Sigmoid colon (tissue), 7 donors: ENCODE data around the gene IRF2BP2. TPM values are rescaled to one million over a fixed set of nuclear protein-coding genes. Genes with fewer than 3 reads are reported as not detected.

ENCODE experiments used
- DNase-seq: peaks from one replicate; pipeline ENCODE4 v3.0.0-alpha.2; 2019
- H3K27ac ChIP-seq, 4 donors: fragments of 200-600 bp; sonication (generic); one replicate each; pipeline ENCODE4 v1.5.1; 2016 to 2019; ENCODE audit warnings: mild to moderate bottlenecking in 1 of 4
- H3K27me3 ChIP-seq, 3 donors: fragments of 200-600 bp; sonication (generic); one replicate each; pipeline ENCODE4 v1.5.1; 2019; ENCODE audit warnings: mild to moderate bottlenecking in 1 of 3
- H3K36me3 ChIP-seq, 4 donors: fragments of 200-600 bp; sonication (generic); one replicate each; pipeline ENCODE4 v1.5.1; 2016 to 2019
- H3K4me1 ChIP-seq, 4 donors: fragments of 200-600 bp; sonication (generic); one replicate each; pipeline ENCODE4 v1.5.1; 2017 to 2019
- H3K4me3 ChIP-seq, 4 donors: fragments of 200-600 bp; sonication (generic); one replicate each; pipeline ENCODE4 v1.5.1; 2017 to 2019; ENCODE audit warnings: mild to moderate bottlenecking in 2 of 4, moderate library complexity in 1 of 4
- H3K9me3 ChIP-seq, 4 donors: fragments of 200-600 bp in 3 of 4; sonication (generic) in 3 of 4; one replicate each; pipeline versions ENCODE4 v1.5.1 to v1.6.1; 2013 to 2019
- CTCF ChIP-seq, 4 experiments: fragments of 450-650 bp in 3 of 4; fragments of 200-600 bp in 1 of 4; IDR thresholded peaks; one replicate each; pipeline ENCODE4 v1.5.1; 2016 to 2019; ENCODE audit warnings: antibody characterized with exemption in 4 of 4, mild to moderate bottlenecking in 3 of 4, moderate library complexity in 2 of 4
- EP300 ChIP-seq, 4 donors: sonication (generic); formaldehyde crosslinking; IDR thresholded peaks; one replicate each; pipeline ENCODE4 v1.6.1; 2017; ENCODE audit warnings: antibody characterized with exemption in 4 of 4
- POLR2A ChIP-seq, 2 donors: fragments of 450-650 bp; IDR thresholded peaks; one replicate each; pipeline ENCODE4 v1.6.1; 2016; ENCODE audit warnings: antibody characterized with exemption in 2 of 2, mild to moderate bottlenecking in 2 of 2, moderate library complexity in 2 of 2
- POLR2AphosphoS5 ChIP-seq, 4 donors: sonication (generic); formaldehyde crosslinking; IDR thresholded peaks; one replicate each; pipeline ENCODE4 v1.6.1; 2017; ENCODE audit warnings: antibody characterized with exemption in 4 of 4
- WGBS, 2 donors: extraction: QIAGEN DNeasy Blood & Tissue Kit; methylation state at CpG; one replicate each; pipeline ENCODE4 v1.1.7; 2013; 5-methylcytosine and 5-hydroxymethylcytosine counted together
- intact Hi-C: fragments of 100-400 bp; cut with DNase I; formaldehyde crosslinking; loops from one replicate; pipeline ENCODE4 v1.15.1; 2023
- polyA plus RNA-seq, 3 donors: library from polyadenylated mRNA; stranded (reverse); fragments of 200-250 nt; gene quantifications; one replicate each; pipeline ENCODE4 v1.2.3, GENCODE V29; 2013
- total RNA-seq, 4 donors: library from RNA; depleted of rRNA; stranded (reverse); fragments of >200 nt; gene quantifications; one replicate each; pipeline ENCODE4 v1.1.0, GENCODE V29; 2016
- donor health status: healthy with polysubstance abuse.
- donor health status: Bipolar disorder and iron deficiency.
- donor health status: healthy.

Gene IRF2BP2
- total and polyA plus RNA-seq, 7 donors, result 39.1 to 86.9 (median 59.6) TPM

- Histone ChIP-seq H3K36me3 (peaks cover 8 to 23% (median 13%) of the 10 kb centered on the region in 4 donors), H3K27ac (peak overlapping the region; percentile 97 to 100 (median 100)), H3K4me3 (peak overlapping the region; percentile 79 to 98 (median 85)), H3K4me1 (peaks cover 0 to 49% (median 39%) of the 10 kb centered on the region in 4 donors), H3K9me3 (no peaks in the 10 kb centered on the region), H3K27me3 (no peaks in the 10 kb centered on the region)
- no peak for TF ChIP-seq EP300 (IDR thresholded peaks at IDR 0.05)
- no peak for TF ChIP-seq POLR2AphosphoS5 (IDR thresholded peaks at IDR 0.05)
- TF ChIP-seq POLR2A (IDR thresholded peaks at IDR 0.05), result no peak
- no peak for TF ChIP-seq CTCF (IDR thresholded peaks at IDR 0.05)
- DNase-seq, result no peak
- 2 to 3% methylated on average over 3 of the region's 3 CpGs for WGBS, 2 donors
- intact Hi-C loops, result loop anchor here (5.0 kb wide), 1 partner anchor 73 kb away; no protein-coding TSS in a partner anchor
Measured at GRCh38 chr1:234605399-234605982, 4.5 kb downstream of the IRF2BP2 start.

GRCh38 chr1:234604495-234605398 lies 5.2 kb downstream of the IRF2BP2 start:
- intact Hi-C loops, result loop anchor here (5.0 kb wide), 1 partner anchor 72 kb away; no protein-coding TSS in a partner anchor
- peaks cover 0 to 52% (median 41%) of the 10 kb centered on the region in 4 donors for H3K4me1 ChIP-seq
- H3K36me3 ChIP-seq, result peaks cover 8 to 23% (median 13%) of the 10 kb centered on the region in 4 donors
- no peaks in the 10 kb centered on the region for H3K27me3 ChIP-seq
- H3K27ac ChIP-seq, result peak overlapping the region; percentile 97 to 100 (median 100)
- 0 to 2% methylated on average over 6 of the region's 6 CpGs for WGBS, 2 donors
- peak overlapping the region; percentile 79 to 98 (median 85) for H3K4me3 ChIP-seq
- no peak for DNase-seq
- no peaks in the 10 kb centered on the region for H3K9me3 ChIP-seq
- peak in 3 of 4 donors; percentile 22 to 41 (median 26) for TF ChIP-seq POLR2AphosphoS5 (IDR thresholded peaks at IDR 0.05)
- no peak for TF ChIP-seq EP300 (IDR thresholded peaks at IDR 0.05)
- TF ChIP-seq POLR2A (IDR thresholded peaks at IDR 0.05), result peak in 1 of 2 donors; percentile 12
- TF ChIP-seq CTCF (IDR thresholded peaks at IDR 0.05), result no peak

- Histone ChIP-seq H3K4me3 (peak overlapping the region in 3 of 4 donors; percentile 80 to 98 (median 90)), H3K4me1 (peaks cover 0 to 61% (median 50%) of the 10 kb centered on the region in 4 donors), H3K9me3 (no peaks in the 10 kb centered on the region), H3K27ac (peak overlapping the region; percentile 97 to 100 (median 100)), H3K27me3 (no peaks in the 10 kb centered on the region), H3K36me3 (peaks cover 8 to 23% (median 10%) of the 10 kb centered on the region in 4 donors)
- intact Hi-C loops, result no loop called here
- 3 to 8% methylated on average over 6 of the region's 6 CpGs for WGBS, 2 donors
- no peak for TF ChIP-seq POLR2A (IDR thresholded peaks at IDR 0.05)
- peak in 3 of 4 donors; percentile 21 to 44 (median 43) for TF ChIP-seq POLR2AphosphoS5 (IDR thresholded peaks at IDR 0.05)
- no peak for DNase-seq
Measured at GRCh38 chr1:234603221-234604204, 6.5 kb downstream of the IRF2BP2 start.

GRCh38 chr1:234602334-234603220 lies 7.4 kb downstream of the IRF2BP2 start:
- no peaks in the 10 kb centered on the region for H3K27me3 ChIP-seq
- TF ChIP-seq CTCF (IDR thresholded peaks at IDR 0.05) (no peak), EP300 (IDR thresholded peaks at IDR 0.05) (peak in 1 of 4 donors; percentile 73), POLR2A (IDR thresholded peaks at IDR 0.05) (peak; percentile 52 to 63), POLR2AphosphoS5 (IDR thresholded peaks at IDR 0.05) (peak; percentile 79 to 97 (median 88))
- peak overlapping the region in 2 of 4 donors; percentile 80 to 98 for H3K4me3 ChIP-seq
- peak; percentile 70 for DNase-seq
- H3K27ac ChIP-seq, result peak overlapping the region; percentile 97 to 100 (median 100)
- intact Hi-C loops, result no loop called here
- peaks cover 0 to 68% (median 53%) of the 10 kb centered on the region in 4 donors for H3K4me1 ChIP-seq
- H3K9me3 ChIP-seq, result no peaks in the 10 kb centered on the region
- peaks cover 6 to 20% (median 8%) of the 10 kb centered on the region in 4 donors for H3K36me3 ChIP-seq
- WGBS, 2 donors, result 9 to 28% methylated on average over 7 of the region's 7 CpGs
